ENCODE results near the gene JPH4.
"Not testable (repeated sequence)": the region's sequence is repeated elsewhere in the genome, so short reads cannot be mapped to it uniquely, and the experiment has no call there.

JPH4 gene

DNA sequence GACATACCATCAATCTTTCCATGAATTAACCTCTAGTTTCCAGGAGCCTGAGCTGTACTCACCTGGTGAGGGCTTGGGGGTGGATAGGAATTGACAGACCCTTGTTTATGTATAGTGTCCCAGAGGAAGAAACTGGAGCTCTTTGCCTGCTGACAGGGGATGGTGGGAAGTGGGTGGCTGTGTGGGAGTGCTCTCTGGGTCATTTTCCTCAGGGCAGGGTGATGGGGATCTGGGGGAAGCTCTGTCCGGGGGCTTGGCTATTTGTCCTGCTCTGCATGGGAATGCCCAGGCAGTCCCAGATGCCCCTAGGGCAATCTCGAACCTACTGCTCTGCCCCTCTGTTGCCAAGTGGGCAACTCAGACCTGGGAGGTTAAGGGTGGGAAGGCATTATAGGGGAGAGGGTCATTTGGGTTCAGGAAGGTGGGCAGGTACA is 35.8 kb upstream of the JPH4 start:
- H3K4me3 ChIP-seq (ENCODE audit: low read depth, low read length): no peak overlapping the region
- TF ChIP-seq CTCF (IDR thresholded peaks at IDR 0.05; ENCODE audit: low read depth, low read length, missing control alignments): no peak
- DNase-seq (ENCODE audit: low read depth): no peak

- DNase-seq (ENCODE audit: low read depth): no peak
- TF ChIP-seq CTCF (IDR thresholded peaks at IDR 0.05; ENCODE audit: low read depth, low read length, missing control alignments): no peak
These were observed 34.9 kb upstream of the JPH4 start for GRCh38 chr14:23613242-23614070.

GRCh38 chr14:23612802-23613201 is 34.2 kb upstream of the JPH4 start:
- no peak overlapping the region for H3K4me3 ChIP-seq (ENCODE audit: low read depth, low read length)
- no peak for DNase-seq (ENCODE audit: low read depth)
- no peak for TF ChIP-seq CTCF (IDR thresholded peaks at IDR 0.05; ENCODE audit: low read depth, low read length, missing control alignments)

More at GRCh38 chr14:23613242-23614070, 34.9 kb upstream of the JPH4 start:
- H3K4me3 ChIP-seq (ENCODE audit: low read depth, low read length): no peak overlapping the region

DNA sequence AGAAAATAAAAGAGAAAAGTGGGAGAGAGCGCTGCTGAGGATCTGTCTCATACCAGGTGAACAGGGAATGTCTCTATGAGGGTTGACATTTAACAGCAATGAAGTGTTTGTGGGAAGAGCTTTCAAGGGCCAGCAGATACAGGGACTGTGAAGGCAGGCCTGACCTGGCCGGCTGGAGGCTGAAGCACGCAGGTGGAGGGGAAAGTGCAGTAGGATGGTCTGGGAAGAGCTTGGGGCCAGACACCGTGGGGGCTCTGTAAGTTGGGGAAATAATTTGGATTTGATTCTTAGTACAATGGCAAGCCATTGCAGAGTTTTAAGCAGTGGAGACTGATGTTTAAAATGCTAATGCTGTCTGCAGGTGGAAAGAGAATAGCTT is 33.8 kb upstream of the JPH4 start:
- DNase-seq (ENCODE audit: low read depth): no peak
- H3K4me3 ChIP-seq (ENCODE audit: low read depth, low read length): no peak overlapping the region
- TF ChIP-seq CTCF (IDR thresholded peaks at IDR 0.05; ENCODE audit: low read depth, low read length, missing control alignments): no peak

DNA sequence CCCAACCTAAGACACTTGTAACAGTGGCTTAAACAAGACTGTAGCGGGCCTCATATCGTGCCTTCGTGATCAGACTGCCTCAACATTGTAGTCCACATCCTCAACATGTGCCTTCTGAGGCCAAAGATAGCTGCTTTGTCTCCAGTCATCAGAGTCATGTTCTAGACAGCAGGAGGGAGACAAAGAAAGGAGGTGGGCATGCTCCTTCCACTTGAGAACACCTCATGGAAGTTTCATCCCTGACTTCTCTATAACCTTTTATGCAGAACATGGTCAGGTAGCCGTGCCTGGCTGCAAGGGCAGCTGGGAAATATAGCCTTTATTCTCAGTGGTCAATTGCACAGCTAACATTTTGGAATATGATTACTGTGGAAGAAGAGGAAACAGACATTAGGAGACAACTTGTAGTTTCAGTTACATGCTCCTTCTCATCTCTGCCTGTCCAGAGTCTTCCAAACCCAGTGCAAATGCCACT is 32.3 kb upstream of the JPH4 start:
- DNase-seq (ENCODE audit: low read depth): no peak
- H3K4me3 ChIP-seq (ENCODE audit: low read depth, low read length): no peak overlapping the region
- TF ChIP-seq CTCF (IDR thresholded peaks at IDR 0.05; ENCODE audit: low read depth, low read length, missing control alignments): no peak

DNA sequence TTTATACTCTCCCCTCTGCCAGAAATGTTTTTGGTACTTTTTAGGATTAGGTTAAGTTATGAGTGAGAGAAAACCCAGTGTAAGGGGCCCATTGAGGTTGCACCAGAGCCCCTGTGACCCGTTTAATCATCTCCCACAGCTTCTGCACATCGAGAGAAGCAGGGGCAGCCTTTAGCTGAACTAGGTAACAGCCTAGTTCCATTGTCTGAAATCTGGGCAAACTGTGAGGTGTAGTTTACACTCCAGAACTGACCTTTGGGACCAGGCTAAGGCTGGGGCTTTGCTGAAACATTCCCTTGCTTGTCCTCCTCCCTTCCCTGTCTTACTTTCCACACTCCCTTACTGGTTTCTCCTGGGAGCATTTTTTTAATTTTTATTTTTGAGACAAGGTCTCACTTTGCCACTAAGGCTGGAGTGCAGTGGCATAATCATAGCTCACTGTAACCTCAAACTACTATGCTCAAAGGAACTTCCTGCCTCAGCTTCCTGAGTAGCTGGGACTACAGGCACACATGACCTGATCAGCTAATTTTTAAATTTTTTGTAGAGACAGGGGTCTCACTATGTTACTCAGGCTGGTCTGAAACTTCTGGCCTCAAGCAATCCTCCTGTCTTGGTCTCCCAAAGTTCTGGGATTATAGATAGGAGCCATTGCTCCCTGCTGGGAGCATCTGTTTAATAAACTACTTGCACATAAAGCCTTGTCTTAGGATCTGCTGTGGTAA is 31.7 kb upstream of the JPH4 start:
- no peak for DNase-seq (ENCODE audit: low read depth)
- H3K4me3 ChIP-seq (ENCODE audit: low read depth, low read length): no peak overlapping the region
- TF ChIP-seq CTCF (IDR thresholded peaks at IDR 0.05; ENCODE audit: low read depth, low read length, missing control alignments): no peak

DNA sequence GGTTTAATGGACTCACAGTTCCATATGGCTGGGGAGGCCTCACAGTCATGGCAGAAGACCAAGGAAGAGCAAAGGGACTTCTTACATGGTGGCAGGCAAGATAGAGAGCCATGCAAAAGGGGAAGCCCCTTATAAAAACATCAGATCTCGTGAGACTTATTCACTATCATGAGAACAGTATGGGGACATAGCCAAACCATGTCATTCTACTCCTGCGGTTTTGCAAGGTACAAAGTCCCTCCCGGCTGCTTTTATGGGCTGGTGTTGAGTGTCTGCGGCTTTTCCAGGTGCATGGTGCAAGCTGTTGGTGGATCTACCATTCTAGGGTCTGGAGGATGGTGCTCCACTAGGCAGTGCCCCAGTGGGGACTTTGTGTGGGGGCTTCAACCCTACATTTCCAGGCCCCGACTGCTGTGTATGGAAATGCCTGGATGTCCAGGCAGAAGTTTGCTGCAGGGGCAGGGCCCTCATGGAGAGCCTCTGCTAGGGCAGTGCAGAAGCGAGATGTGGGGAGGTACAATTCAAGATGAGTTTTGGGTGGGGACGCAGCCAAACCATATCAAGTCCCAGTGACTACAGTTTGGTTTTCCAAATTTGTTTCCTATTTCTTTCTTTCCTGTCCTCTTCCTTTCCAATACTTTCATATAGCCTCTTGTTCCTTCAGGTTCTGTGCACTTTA is 31.0 kb upstream of the JPH4 start:
- not testable (repeated sequence) for H3K4me3 ChIP-seq (ENCODE audit: low read depth, low read length); DNase-seq (ENCODE audit: low read depth)

Data from GM12864 (cell line).